ENCODE results near the gene SMAD6.

The SMAD6 gene

GRCh38 chr15:66798426-66799061 lies 96.5 kb downstream of the SMAD6 start:
- DNase-seq (ENCODE audit: low read depth), result no peak

DNA sequence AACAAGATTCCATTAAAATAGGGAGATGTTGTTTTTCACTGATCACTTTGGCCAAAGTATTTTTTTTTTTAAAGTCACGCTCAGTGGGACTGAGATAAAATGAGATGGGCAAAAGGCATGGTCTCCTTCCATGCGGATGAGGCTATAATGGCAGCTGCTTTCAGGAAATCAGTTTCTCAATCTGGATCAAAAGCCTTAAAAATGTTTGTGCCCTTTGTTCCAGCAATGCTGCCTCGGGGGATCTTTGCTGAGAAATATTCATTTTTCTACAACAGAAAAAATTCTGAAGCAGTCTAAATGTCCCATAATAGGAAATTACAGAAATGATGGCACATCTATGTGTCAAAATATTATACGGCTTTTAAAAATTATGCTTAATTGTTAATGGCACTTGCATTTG lies 97.2 kb downstream of the SMAD6 start:
- no peak for DNase-seq (ENCODE audit: low read depth)

- DNase-seq (ENCODE audit: low read depth), result no peak
Observed at GRCh38 chr15:66800584-66801235, 98.7 kb downstream of the SMAD6 start.

DNA sequence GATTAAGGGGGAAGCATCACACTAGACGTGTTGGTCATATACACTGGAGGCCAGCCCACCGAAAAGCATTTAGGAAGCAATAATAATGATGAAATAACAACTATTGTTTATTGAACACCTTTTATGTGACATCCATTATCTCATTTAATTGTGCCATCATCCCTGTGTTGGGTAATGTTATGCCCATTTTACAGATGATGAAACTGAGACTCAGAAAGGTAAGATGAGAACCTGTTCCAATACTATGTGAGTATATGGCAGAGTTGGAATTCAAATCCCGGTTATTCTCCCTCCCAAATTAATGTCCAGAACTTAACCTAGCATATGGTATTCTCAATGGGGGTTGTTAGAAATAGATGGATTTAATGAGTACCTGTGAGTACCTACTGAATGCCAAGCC lies 99.2 kb downstream of the SMAD6 start:
- DNase-seq (ENCODE audit: low read depth), result no peak

DNA sequence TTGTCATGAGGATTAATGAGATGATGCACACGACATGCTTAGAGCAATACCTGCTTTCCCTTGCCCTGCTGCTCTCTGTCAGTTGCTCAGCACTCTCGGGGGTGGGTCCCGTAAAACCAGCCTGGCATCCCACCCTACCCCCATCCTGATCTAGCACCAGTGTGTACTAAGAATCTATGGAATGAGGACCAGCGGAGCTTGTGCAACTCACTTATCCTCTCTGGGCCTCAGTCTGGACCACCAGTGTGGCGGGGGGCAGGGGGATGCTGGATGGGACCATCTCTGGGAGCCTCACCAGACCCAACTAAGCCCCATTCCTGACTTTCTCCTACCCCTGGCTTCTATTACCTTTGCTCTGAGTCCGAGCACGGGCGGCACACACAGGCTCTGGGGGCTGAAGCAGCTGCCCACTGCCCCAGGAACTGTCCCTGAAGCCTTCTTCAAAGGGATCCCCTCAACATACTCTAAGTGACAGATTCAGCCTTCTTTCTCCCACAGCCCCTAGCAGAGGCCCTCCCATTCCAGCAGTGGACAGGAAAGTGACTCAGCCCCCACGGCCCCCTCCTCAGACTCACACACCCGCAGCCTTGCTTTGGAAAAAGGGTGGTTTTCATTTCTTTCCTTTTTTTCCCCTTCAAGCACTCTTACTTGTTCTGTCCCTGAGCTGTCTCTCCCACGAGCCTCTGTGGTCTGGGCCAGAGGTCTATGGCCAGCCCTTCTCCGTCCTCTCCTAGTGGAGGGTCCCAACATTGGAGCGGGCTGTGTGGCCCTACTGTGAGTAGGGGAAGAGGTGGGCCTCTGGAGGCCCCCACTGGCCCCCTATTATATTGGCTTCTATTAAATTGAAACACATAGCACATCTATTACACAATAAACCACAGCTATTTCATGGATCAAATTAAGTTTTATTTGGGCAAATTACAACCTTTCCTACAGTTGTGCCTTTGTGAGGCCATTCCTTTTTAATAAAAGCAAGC lies 100.3 kb downstream of the SMAD6 start:
- no peak for DNase-seq (ENCODE audit: low read depth)

DNA sequence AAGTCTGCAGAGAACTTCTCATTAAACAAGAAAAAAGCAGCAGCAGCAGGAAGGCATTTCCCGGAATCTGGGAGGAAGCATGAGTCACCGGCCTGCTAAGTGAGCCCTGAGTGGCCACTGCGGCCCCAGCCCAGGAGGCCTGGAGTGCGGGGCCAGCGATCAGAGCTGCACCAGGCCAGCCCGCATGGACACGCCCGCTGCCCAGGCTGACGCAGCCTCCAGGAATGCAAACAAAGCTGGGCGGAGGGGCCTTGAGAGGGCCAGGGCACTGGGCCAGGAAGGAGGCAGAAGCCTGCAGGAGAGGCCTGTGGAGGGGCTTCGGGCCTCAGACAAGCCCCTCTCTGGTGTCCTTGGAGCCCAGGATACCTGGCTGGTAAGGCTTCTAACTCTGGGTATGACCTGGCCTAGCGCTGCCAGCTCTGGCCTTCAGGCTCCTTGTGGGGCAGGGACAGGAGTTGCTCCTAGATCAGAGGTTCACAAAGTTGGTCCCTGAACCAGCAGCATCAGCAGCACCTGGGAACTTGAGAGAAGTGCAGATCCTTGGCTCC lies 101.2 kb downstream of the SMAD6 start:
- DNase-seq (ENCODE audit: low read depth), result no peak

DNA sequence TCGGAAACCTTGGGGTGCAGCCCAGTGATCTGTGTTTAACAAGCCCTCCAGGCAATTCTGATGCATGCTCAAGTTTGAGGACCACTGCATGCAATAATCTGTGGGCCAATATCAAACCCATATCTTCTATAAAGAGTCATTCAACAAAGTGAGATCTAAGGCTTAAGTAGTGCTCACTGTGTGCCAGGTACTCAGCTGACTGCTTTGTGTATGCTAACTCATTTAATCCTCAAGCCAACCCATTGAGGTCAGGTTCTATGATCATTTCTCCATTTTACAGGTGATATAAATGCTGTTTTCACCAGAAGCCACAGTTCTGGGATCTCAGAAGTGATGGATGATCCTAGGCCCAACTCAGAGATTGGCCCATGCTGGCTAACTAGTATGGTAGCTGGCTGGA lies 101.7 kb downstream of the SMAD6 start:
- DNase-seq (ENCODE audit: low read depth), result no peak

GRCh38 chr15:66805202-66805885 lies 103.3 kb downstream of the SMAD6 start:
- DNase-seq (ENCODE audit: low read depth), result no peak

DNA sequence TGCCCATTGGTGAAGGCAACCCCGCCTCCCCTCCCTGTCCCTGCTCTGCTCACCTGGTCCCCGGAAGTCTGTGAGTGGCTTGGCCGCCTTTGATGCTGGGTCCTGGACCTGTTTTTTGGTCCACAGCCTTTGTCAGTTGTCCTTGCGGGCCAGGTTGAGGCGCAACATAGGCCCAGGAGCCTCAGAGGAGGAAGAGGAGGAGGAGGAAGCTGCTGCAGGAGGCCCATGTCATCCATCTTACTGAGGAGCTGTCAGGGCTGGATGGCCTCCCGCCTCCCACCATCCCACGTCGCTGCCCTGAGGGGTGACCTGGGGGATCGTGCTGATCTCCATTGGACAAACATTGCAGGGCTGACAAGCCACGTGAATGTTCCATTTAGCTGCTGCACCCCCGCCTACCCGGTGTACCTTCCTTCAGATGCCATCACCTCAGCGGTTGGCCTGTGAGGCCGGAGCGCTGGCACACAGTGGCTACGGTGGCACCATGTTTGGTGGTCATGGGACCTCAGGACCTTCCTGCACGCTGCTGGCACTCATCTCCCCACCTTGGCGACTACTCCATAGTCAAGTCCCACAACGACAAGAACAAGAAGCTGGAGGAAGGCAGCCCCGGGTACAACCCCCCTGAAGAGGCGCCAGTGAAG lies 106.3 kb downstream of the SMAD6 start:
- DNase-seq (ENCODE audit: low read depth), result no peak

DNA sequence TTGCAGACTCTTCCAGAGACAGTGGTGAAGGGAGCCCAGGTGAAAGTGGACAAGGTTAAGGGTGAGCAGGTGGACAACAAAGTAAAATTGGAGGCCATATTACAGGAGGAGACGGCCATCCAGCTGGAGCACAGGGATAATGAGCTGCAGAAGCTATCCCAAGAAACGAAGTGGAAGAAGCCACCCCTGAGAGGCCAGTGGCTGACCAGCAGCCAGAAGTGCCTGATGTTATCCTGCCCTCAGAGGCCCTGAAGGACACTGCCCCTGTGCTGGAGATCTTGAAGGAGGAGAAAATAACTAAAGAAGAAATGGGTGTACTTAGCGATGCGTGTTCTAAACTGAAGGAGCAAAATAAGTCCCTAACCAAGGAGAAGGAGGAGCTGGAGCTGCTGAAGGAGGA lies 107.6 kb downstream of the SMAD6 start:
- DNase-seq (ENCODE audit: low read depth), result no peak

- no peak for DNase-seq (ENCODE audit: low read depth)
Observed at GRCh38 chr15:66815318-66815717, 113.3 kb downstream of the SMAD6 start.

- no peak for DNase-seq (ENCODE audit: low read depth)
Observed at GRCh38 chr15:66816201-66816600, 114.2 kb downstream of the SMAD6 start.

- DNase-seq (ENCODE audit: low read depth), result no peak
Observed at GRCh38 chr15:66819084-66819483, 117.0 kb downstream of the SMAD6 start.

DNA sequence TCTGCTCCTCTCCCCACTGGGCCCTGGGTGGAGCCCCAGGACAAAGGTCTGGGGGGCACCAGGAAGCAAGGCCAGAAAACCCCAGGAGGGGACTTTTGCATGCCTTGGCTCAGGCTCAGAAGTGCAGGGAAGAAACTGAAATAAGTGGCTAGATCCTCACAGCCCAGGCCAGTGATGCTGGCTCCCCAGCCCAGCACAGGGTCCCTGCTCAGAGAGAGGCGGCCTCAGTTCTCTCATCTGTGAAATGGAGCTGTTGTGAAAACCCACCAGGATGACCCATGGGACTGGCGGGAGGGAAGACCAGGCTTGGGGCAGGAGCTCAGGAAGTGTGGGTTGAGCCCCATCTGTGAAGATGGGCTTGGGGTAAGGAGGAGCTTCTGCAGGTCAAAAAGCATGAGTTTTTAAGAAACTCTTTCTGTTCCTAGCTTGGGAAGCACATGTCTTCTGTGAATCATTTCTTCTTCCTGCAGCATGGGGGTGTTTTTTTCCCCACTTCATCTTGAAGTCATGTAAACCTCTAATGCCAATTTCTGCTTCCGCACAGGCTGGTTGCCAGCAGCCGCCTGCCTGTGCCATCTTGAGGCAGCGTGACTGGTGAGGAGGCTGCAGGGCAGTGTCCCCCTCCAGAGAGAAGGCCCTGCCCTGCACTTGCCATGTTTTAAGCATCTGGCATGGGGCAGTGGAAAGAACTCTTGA lies 118.6 kb downstream of the SMAD6 start:
- no peak for DNase-seq (ENCODE audit: low read depth)

- no peak for DNase-seq (ENCODE audit: low read depth)
Observed at GRCh38 chr15:66821307-66821706, 119.3 kb downstream of the SMAD6 start.

GRCh38 chr15:66822114-66822513 lies 120.1 kb downstream of the SMAD6 start:
- DNase-seq (ENCODE audit: low read depth), result no peak

GRCh38 chr15:66822576-66822975 lies 120.5 kb downstream of the SMAD6 start:
- no peak for DNase-seq (ENCODE audit: low read depth)

GRCh38 chr15:66823601-66824000 lies 121.6 kb downstream of the SMAD6 start:
- no peak for DNase-seq (ENCODE audit: low read depth)

- no peak for DNase-seq (ENCODE audit: low read depth)
Observed at GRCh38 chr15:66824424-66824823, 122.4 kb downstream of the SMAD6 start.

DNA sequence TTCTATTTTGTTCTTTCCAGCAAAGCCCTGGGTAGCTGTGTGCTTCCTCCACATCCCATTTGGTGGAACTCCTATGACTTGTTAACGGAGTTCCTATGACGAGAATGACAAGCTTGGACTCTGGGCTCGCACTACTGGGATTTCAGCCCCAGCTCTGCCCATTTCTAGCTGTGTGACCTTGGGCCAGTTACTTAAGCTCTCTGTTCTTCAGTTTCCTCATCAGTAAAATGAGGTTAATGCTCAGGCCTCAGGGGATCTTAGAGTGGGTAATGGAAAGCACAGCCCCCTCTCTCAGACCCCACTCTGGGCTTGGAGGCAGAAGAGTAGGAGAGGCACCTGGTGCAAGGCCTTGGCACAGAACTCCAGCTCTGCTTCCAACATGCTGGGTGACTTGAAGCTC lies 123.1 kb downstream of the SMAD6 start:
- DNase-seq (ENCODE audit: low read depth), result no peak

- no peak for DNase-seq (ENCODE audit: low read depth)
Observed at GRCh38 chr15:66825731-66826130, 123.7 kb downstream of the SMAD6 start.
